Chondrocyte (in vitro differentiated cells): ENCODE results near the gene SPINK4. TPM values are rescaled to one million over a fixed set of nuclear protein-coding genes. Genes with fewer than 3 reads are reported as not detected.

ENCODE experiments used
- DNase-seq: peaks from one replicate; pipeline ENCODE4 v3.0.0; 2021; ENCODE audit warnings: mixed read lengths, low spot score
- H3K27ac Mint-ChIP-seq: one replicate; pipeline ENCODE4 v1.8.0; 2021; ENCODE audit warnings: mild to moderate bottlenecking, moderate library complexity, mixed read lengths; ENCODE audit not compliant: unreplicated experiment
- H3K27me3 Mint-ChIP-seq: 2 replicates; pipeline ENCODE4 v1.8.0; 2021; ENCODE audit warnings: low read depth, mixed read lengths
- H3K36me3 Mint-ChIP-seq: 2 replicates; pipeline ENCODE4 v1.8.0; 2021; ENCODE audit warnings: low read depth, mixed read lengths
- H3K4me1 Mint-ChIP-seq: 2 replicates; pipeline ENCODE4 v1.8.0; 2021; ENCODE audit warnings: low read depth, mild to moderate bottlenecking, mixed read lengths
- H3K4me3 Mint-ChIP-seq: one replicate; pipeline ENCODE4 v1.8.0; 2021; ENCODE audit warnings: mild to moderate bottlenecking, moderate library complexity, mixed read lengths; ENCODE audit not compliant: unreplicated experiment
- H3K9me3 Mint-ChIP-seq: 2 replicates; pipeline ENCODE4 v1.8.0; 2021; ENCODE audit warnings: low read depth, mixed read lengths
- CTCF ChIP-seq: fragments of 200-600 bp; sonication (generic); IDR thresholded peaks from 2 replicates; pipeline ENCODE4 v1.5.0; 2021; ENCODE audit warnings: antibody characterized with exemption, mild to moderate bottlenecking, moderate library complexity
- total RNA-seq: library from RNA; stranded (reverse); gene quantifications from 3 replicates; pipeline ENCODE4 v1.2.1, GENCODE V29; 2021

SPINK4 gene
- total RNA-seq, 1 donor from 2014 or later: not detected

GRCh38 chr9:33273972-33274328, 34.0 kb downstream of the SPINK4 start:
- Mint-ChIP-seq H3K27me3 (no peaks in the 10 kb centered on the region), H3K27ac (no peak overlapping the region), H3K36me3 (peaks cover 32% of the 10 kb centered on the region), H3K4me3 (no peak overlapping the region), H3K9me3 (no peaks in the 10 kb centered on the region), H3K4me1 (no peaks in the 10 kb centered on the region)
- TF ChIP-seq CTCF: no peak
- DNase-seq: no peak

DNA sequence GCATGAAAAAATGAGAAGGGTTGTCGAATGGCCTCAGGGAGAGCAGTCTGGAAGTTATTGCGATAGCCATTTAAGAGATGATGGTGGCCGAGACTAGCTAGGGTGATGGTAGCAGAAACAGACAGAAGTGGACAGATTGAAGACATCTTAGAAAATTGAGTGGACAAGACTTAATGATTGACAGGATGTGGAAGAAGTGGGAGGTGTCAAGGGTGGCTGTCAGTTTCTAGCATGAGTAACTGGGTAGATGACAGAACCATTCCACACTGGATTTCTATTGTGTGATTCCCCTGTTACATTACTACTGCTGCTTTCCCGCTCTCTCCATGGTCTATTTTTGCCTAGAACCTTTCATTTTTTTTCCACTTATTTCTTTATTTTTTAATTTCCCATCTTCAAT, 37.5 kb downstream of the SPINK4 start:
- no peak for TF ChIP-seq CTCF
- no peaks in the 10 kb centered on the region for H3K9me3 Mint-ChIP-seq
- no peak overlapping the region for H3K4me3 Mint-ChIP-seq
- H3K27ac Mint-ChIP-seq: no peak overlapping the region
- H3K27me3 Mint-ChIP-seq: no peaks in the 10 kb centered on the region
- DNase-seq: no peak
- H3K36me3 Mint-ChIP-seq: peaks cover 34% of the 10 kb centered on the region
- H3K4me1 Mint-ChIP-seq: no peaks in the 10 kb centered on the region

GRCh38 chr9:33285502-33285901, 45.5 kb downstream of the SPINK4 start:
- peaks cover 6% of the 10 kb centered on the region for H3K36me3 Mint-ChIP-seq
- H3K27me3 Mint-ChIP-seq: no peaks in the 10 kb centered on the region
- no peak for DNase-seq
- H3K27ac Mint-ChIP-seq: no peak overlapping the region
- TF ChIP-seq CTCF: no peak
- peaks cover 8% of the 10 kb centered on the region for H3K4me1 Mint-ChIP-seq
- no peak overlapping the region for H3K4me3 Mint-ChIP-seq
- H3K9me3 Mint-ChIP-seq: no peaks in the 10 kb centered on the region

DNA sequence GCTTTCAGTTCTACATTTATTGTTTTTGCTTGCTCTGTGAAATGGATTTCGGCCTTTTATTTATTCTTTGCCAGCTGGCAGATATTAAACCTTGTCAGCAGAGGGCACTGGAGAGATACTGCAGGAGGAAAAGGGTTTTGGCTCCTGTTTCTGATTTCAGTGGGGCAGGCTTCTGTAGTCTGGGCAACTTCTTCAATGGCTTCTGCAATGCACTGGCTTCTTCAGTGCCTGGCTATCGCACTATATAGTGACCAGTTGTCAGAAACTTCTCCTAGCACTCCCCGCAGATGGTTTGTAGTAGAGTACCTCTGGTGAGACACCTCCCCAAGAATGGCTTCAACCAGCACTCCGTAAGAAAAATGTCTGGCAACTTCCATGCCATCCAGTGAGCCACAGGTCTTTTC, 47.1 kb downstream of the SPINK4 start:
- H3K4me3 Mint-ChIP-seq: no peak overlapping the region
- peak overlapping the region; percentile 73 for H3K27ac Mint-ChIP-seq
- no peaks in the 10 kb centered on the region for H3K27me3 Mint-ChIP-seq
- no peak for DNase-seq
- peaks cover 21% of the 10 kb centered on the region for H3K4me1 Mint-ChIP-seq
- no peaks in the 10 kb centered on the region for H3K9me3 Mint-ChIP-seq
- peak; percentile 86 for TF ChIP-seq CTCF
- peaks cover 3% of the 10 kb centered on the region for H3K36me3 Mint-ChIP-seq

DNA sequence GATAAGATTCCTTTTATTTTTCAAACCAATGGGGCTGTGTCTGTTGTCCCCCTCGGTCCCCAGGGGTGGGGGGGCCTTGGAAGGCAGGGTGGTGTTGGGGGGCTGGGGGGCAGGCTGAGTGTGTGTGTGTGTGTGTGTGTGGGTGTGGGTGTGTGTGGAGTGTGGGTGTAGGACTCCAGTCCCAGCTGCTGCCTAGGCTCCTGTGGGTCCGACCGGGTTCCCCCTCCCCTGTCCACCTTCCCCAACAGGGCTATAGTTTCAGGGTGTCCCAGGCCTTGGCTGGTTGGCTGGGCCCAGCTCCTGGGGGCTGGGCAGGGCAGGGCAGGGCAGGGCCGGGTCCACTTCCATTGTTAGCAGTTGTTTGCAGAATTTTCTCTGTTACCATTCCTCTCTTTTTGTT, 48.3 kb downstream of the SPINK4 start:
- Mint-ChIP-seq H3K4me3 (no peak overlapping the region), H3K36me3 (peaks cover 6% of the 10 kb centered on the region), H3K9me3 (no peaks in the 10 kb centered on the region), H3K4me1 (peaks cover 33% of the 10 kb centered on the region), H3K27ac (peak overlapping the region; percentile 73), H3K27me3 (no peaks in the 10 kb centered on the region)
- TF ChIP-seq CTCF: no peak
- DNase-seq: no peak
